ENCODE data around the gene C16orf95. TPM values are rescaled to one million over a fixed set of nuclear protein-coding genes. Genes with fewer than 3 reads are reported as not detected.

The C16orf95 gene
- total and polyA plus RNA-seq, 4 donors = 2.0 to 6.2 (median 4.6) TPM

GRCh38 chr16:87342978-87343752 is 26.0 kb upstream of the C16orf95 start:
- H3K27ac ChIP-seq (ENCODE audit: low read depth in 1 of 2, low read length in 2 of 2) = no peak overlapping the region
- no peak overlapping the region for H3K9ac ChIP-seq (ENCODE audit: low read depth in 1 of 2, low read length in 2 of 2)
- no peak for DNase-seq (ENCODE audit: low spot score)
- H3K27me3 ChIP-seq (ENCODE audit: control insufficient read depth in 4 of 4, insufficient read depth in 4 of 4, low read length in 3 of 4) = no peaks in the 10 kb centered on the region
- H3K9me3 ChIP-seq (ENCODE audit: control insufficient read depth in 4 of 4, low read length in 3 of 4) = no peaks in the 10 kb centered on the region
- no peak overlapping the region for H3K4me3 ChIP-seq (ENCODE audit: low read depth in 1 of 3, low read length in 3 of 3)
- peaks cover 0 to 3% (median 0%) of the 10 kb centered on the region in 4 donors for H3K4me1 ChIP-seq (ENCODE audit: control insufficient read depth in 4 of 4, insufficient read depth in 4 of 4, low read length in 3 of 4)
- TF ChIP-seq RAD21 (IDR thresholded peaks at IDR 0.05) = no peak
- TF ChIP-seq JUND (IDR thresholded peaks at IDR 0.05) = no peak
- TF ChIP-seq CTCF (IDR thresholded peaks at IDR 0.05; ENCODE audit: low read depth, low read length, missing input control) = no peak
- TF ChIP-seq ZBTB33 (IDR thresholded peaks at IDR 0.05) = no peak
- no peak for TF ChIP-seq RXRA (IDR thresholded peaks at IDR 0.05)
- no peak for TF ChIP-seq HNF4G (IDR thresholded peaks at IDR 0.05)
- TF ChIP-seq GABPA (IDR thresholded peaks at IDR 0.05 in 1 of 2, conservative IDR thresholded peaks at IDR 0.05 in 1 of 2) = no peak
- TF ChIP-seq EGR1 (IDR thresholded peaks at IDR 0.05; ENCODE audit: low read depth in 2 of 2) = no peak
- TF ChIP-seq TAF1 (conservative IDR thresholded peaks at IDR 0.05) = no peak
- TF ChIP-seq FOXA1 (IDR thresholded peaks at IDR 0.05) = no peak
- no peak for TF ChIP-seq NR2F2 (IDR thresholded peaks at IDR 0.05)
- no peak for TF ChIP-seq YY1 (IDR thresholded peaks at IDR 0.05)
- no peak for TF ChIP-seq MAX (IDR thresholded peaks at IDR 0.05)
- no peak for TF ChIP-seq HNF4A (conservative IDR thresholded peaks at IDR 0.05)
- TF ChIP-seq SP1 (IDR thresholded peaks at IDR 0.05) = no peak
- TF ChIP-seq ATF3 (IDR thresholded peaks at IDR 0.05) = no peak
- no peak for TF ChIP-seq FOXA2 (IDR thresholded peaks at IDR 0.05)
- no peak for TF ChIP-seq REST (IDR thresholded peaks at IDR 0.05)
- WGBS = 94% methylated on average over 26 of the region's 26 CpGs
- peaks cover 15 to 68% (median 33%) of the 10 kb centered on the region in 4 donors for H3K36me3 ChIP-seq (ENCODE audit: control insufficient read depth in 4 of 4, insufficient read depth in 3 of 4, low read depth in 1 of 4, low read length in 3 of 4)

Measured in liver (tissue), 9 donors.